22Rv1 (cell line): ENCODE measurements around the gene CYP3A4.

Experiments used
- ZFX ChIP-seq: fragments of 450-650 bp; IDR thresholded peaks from 2 replicates; pipeline ENCODE4 v1.6.1; 2017; ENCODE audit warnings: antibody characterized with exemption, borderline replicate concordance
- TF ChIP-seq, protein P1 (sequence below): fragments of 450-650 bp; IDR thresholded peaks from 2 replicates; pipeline ENCODE4 v1.5.1; 2017; ENCODE audit warnings: mild to moderate bottlenecking

DNA sequence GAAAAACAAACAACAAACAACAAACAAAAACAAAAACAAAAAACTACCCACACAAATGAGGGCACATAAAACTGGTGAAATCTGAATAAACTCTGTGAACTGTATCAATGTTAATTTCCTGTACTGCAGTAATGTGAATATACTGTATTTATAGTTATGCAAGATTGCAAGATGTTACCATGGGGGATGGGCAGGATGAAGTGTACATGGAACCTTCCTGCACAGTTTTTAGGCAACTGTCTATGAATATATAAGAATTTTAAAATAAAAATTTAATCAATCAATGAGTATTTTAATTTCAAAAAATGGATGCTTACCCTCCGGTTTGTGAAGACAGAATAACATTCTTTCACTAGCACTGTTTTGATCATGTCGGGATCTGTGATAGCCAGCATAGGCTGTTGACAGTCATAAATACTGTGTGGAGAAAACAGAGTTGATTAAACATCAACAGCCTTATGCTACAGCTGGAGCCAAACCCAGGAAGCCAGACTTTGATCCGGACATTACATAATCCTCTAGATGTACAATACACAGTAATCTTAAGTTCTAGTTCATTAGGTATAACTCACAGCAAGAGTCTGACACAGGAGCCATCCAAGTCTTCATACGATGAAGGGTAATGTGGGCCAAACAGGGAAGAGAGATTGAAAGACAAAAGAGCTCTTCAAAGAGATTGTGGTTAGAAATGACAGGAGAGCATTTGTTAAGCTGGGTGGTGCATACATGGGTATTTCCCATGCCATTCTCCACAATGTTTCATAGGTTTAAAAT, 63.8 kb downstream of the CYP3A4 start:
- TF ChIP-seq, protein P1, sequence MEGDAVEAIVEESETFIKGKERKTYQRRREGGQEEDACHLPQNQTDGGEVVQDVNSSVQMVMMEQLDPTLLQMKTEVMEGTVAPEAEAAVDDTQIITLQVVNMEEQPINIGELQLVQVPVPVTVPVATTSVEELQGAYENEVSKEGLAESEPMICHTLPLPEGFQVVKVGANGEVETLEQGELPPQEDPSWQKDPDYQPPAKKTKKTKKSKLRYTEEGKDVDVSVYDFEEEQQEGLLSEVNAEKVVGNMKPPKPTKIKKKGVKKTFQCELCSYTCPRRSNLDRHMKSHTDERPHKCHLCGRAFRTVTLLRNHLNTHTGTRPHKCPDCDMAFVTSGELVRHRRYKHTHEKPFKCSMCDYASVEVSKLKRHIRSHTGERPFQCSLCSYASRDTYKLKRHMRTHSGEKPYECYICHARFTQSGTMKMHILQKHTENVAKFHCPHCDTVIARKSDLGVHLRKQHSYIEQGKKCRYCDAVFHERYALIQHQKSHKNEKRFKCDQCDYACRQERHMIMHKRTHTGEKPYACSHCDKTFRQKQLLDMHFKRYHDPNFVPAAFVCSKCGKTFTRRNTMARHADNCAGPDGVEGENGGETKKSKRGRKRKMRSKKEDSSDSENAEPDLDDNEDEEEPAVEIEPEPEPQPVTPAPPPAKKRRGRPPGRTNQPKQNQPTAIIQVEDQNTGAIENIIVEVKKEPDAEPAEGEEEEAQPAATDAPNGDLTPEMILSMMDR, result no peak
- no peak for TF ChIP-seq ZFX
